A549 (cell line): ENCODE results near the gene SLC7A6OS.

ENCODE experiments used
- GATA3 ChIP-seq: IDR thresholded peaks from 2 replicates; pipeline ENCODE4 v1.6.1; 2012; ENCODE audit warnings: borderline replicate concordance
- POLR2A ChIP-seq: IDR thresholded peaks from 2 replicates; pipeline ENCODE4 v1.6.1; 2012; ENCODE audit warnings: mild to moderate bottlenecking, low read length
- RAD21 ChIP-seq, 2 experiments: fragments of >200 bp in 1 of 2; sonication (Bioruptor Twin) in 1 of 2; formaldehyde crosslinking in 1 of 2; IDR thresholded peaks in 1 of 2; conservative IDR thresholded peaks in 1 of 2; 2 replicates in 1 of 2; 3 replicates in 1 of 2; pipeline ENCODE4 v1.6.1; 2012 to 2018; ENCODE audit warnings: inconsistent platforms in 1 of 2
- TF ChIP-seq, protein P1 (sequence below): fragments of >200 bp; sonication (Bioruptor Twin); formaldehyde crosslinking; IDR thresholded peaks from 3 replicates; pipeline ENCODE4 v1.5.1; 2016
- TF ChIP-seq, protein P2 (sequence below): fragments of 450-650 bp; IDR thresholded peaks from 2 replicates; pipeline ENCODE4 v1.6.1; 2014; ENCODE audit warnings: antibody characterized with exemption
- TF ChIP-seq, protein P3 (sequence below): fragments of 200-600 bp; sonication (generic); IDR thresholded peaks from 2 replicates; pipeline ENCODE4 v1.6.1; 2016; ENCODE audit warnings: antibody characterized with exemption, mild to moderate bottlenecking, moderate library complexity
- TF ChIP-seq, protein P4 (sequence below): fragments of 250-450 bp; sonication (Bioruptor Pico); IDR thresholded peaks from 2 replicates; pipeline ENCODE4 v1.5.0; 2021; ENCODE audit warnings: mild to moderate bottlenecking, moderate library complexity, borderline replicate concordance
- TF ChIP-seq, protein P5 (sequence below): fragments of >200 bp; sonication (Bioruptor Twin); formaldehyde crosslinking; IDR thresholded peaks from 3 replicates; pipeline ENCODE4 v1.6.1; 2016
- TF ChIP-seq, protein P6 (sequence below): IDR thresholded peaks from 2 replicates; pipeline ENCODE4 v1.6.1; 2012

DNA sequence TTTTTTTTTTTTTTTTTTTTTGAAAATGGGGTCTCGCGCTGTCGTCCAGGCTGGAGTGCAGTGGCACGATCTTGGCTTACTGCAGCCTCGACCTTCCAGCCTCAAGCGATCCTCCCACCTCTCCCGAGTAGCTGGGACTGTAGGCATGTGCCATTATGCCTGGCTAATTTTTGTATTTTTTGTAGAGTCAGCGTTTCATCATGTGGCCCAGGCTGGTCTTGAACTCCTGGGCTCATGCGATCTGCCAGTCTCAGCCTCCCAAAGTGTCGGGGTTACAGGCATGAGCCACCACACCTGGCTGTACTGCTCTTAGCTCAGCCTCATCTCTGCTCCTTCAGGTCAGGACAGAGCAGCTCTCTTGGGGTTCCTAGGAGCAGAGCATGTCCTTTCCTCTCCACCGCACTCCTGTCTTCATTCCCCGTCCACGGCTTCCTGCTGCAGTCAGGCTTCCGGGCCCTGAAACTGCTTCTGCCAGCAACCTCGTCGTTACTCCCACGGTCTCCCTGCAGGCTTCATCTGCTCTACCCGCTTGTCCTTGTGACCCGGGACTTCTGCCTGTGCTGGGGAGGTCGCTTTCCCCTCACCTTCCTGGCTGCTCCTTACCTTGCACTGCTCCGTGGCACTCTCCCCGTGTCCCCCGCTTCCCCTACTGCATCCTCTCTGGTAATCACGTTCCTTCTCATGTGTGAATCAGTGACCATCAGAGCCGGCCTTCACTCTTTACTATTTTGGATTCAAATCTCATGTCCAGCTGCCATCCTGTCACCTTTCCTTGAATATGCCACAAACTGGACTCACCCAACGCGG, 38.1 kb upstream of the SLC7A6OS start:
- no peak for TF ChIP-seq POLR2A
- TF ChIP-seq, protein P1, sequence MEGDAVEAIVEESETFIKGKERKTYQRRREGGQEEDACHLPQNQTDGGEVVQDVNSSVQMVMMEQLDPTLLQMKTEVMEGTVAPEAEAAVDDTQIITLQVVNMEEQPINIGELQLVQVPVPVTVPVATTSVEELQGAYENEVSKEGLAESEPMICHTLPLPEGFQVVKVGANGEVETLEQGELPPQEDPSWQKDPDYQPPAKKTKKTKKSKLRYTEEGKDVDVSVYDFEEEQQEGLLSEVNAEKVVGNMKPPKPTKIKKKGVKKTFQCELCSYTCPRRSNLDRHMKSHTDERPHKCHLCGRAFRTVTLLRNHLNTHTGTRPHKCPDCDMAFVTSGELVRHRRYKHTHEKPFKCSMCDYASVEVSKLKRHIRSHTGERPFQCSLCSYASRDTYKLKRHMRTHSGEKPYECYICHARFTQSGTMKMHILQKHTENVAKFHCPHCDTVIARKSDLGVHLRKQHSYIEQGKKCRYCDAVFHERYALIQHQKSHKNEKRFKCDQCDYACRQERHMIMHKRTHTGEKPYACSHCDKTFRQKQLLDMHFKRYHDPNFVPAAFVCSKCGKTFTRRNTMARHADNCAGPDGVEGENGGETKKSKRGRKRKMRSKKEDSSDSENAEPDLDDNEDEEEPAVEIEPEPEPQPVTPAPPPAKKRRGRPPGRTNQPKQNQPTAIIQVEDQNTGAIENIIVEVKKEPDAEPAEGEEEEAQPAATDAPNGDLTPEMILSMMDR: no peak
- TF ChIP-seq, protein P2, sequence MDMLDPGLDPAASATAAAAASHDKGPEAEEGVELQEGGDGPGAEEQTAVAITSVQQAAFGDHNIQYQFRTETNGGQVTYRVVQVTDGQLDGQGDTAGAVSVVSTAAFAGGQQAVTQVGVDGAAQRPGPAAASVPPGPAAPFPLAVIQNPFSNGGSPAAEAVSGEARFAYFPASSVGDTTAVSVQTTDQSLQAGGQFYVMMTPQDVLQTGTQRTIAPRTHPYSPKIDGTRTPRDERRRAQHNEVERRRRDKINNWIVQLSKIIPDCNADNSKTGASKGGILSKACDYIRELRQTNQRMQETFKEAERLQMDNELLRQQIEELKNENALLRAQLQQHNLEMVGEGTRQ: no peak
- TF ChIP-seq, protein P3, sequence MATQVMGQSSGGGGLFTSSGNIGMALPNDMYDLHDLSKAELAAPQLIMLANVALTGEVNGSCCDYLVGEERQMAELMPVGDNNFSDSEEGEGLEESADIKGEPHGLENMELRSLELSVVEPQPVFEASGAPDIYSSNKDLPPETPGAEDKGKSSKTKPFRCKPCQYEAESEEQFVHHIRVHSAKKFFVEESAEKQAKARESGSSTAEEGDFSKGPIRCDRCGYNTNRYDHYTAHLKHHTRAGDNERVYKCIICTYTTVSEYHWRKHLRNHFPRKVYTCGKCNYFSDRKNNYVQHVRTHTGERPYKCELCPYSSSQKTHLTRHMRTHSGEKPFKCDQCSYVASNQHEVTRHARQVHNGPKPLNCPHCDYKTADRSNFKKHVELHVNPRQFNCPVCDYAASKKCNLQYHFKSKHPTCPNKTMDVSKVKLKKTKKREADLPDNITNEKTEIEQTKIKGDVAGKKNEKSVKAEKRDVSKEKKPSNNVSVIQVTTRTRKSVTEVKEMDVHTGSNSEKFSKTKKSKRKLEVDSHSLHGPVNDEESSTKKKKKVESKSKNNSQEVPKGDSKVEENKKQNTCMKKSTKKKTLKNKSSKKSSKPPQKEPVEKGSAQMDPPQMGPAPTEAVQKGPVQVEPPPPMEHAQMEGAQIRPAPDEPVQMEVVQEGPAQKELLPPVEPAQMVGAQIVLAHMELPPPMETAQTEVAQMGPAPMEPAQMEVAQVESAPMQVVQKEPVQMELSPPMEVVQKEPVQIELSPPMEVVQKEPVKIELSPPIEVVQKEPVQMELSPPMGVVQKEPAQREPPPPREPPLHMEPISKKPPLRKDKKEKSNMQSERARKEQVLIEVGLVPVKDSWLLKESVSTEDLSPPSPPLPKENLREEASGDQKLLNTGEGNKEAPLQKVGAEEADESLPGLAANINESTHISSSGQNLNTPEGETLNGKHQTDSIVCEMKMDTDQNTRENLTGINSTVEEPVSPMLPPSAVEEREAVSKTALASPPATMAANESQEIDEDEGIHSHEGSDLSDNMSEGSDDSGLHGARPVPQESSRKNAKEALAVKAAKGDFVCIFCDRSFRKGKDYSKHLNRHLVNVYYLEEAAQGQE: no peak
- no peak for TF ChIP-seq GATA3
- TF ChIP-seq, protein P4, sequence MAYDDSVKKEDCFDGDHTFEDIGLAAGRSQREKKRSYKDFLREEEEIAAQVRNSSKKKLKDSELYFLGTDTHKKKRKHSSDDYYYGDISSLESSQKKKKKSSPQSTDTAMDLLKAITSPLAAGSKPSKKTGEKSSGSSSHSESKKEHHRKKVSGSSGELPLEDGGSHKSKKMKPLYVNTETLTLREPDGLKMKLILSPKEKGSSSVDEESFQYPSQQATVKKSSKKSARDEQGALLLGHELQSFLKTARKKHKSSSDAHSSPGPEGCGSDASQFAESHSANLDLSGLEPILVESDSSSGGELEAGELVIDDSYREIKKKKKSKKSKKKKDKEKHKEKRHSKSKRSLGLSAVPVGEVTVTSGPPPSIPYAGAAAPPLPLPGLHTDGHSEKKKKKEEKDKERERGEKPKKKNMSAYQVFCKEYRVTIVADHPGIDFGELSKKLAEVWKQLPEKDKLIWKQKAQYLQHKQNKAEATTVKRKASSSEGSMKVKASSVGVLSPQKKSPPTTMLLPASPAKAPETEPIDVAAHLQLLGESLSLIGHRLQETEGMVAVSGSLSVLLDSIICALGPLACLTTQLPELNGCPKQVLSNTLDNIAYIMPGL (CRISPR knock-in tag): no peak
- TF ChIP-seq RAD21 (conservative IDR thresholded peaks at IDR 0.05 in 1 of 2, IDR thresholded peaks at IDR 0.05 in 1 of 2): no peak
- TF ChIP-seq, protein P5, sequence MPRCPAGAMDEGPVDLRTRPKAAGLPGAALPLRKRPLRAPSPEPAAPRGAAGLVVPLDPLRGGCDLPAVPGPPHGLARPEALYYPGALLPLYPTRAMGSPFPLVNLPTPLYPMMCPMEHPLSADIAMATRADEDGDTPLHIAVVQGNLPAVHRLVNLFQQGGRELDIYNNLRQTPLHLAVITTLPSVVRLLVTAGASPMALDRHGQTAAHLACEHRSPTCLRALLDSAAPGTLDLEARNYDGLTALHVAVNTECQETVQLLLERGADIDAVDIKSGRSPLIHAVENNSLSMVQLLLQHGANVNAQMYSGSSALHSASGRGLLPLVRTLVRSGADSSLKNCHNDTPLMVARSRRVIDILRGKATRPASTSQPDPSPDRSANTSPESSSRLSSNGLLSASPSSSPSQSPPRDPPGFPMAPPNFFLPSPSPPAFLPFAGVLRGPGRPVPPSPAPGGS: no peak
- TF ChIP-seq, protein P6, sequence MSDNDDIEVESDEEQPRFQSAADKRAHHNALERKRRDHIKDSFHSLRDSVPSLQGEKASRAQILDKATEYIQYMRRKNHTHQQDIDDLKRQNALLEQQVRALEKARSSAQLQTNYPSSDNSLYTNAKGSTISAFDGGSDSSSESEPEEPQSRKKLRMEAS: no peak
